DMS153 treated with DMSO at 0.1 percent for 48 hours (cell line): Measurements from ENCODE around the gene TYSND1.
"Not testable (repeated sequence)": the region's sequence is repeated elsewhere in the genome, so short reads cannot be mapped to it uniquely, and the experiment has no call there.

Experiments used
- DNase-seq: peaks from one replicate; lab custom pipeline; 2025; ENCODE audit not compliant: unreplicated experiment; lab: John Stamatoyannopoulos, UW

TYSND1 gene

GRCh38 chr10:70135046-70135445 is 11.5 kb downstream of the TYSND1 start:
- DNase-seq = no peak

- DNase-seq = peak; percentile 37
Measured at GRCh38 chr10:70132098-70133029, 14.1 kb downstream of the TYSND1 start, which contains the start of gene AIFM2. Gene AIFM2, minus strand, starts transcription at chr10:70132825. Its CDS starts 8,741 bp downstream, at chr10:70124084.

DNA sequence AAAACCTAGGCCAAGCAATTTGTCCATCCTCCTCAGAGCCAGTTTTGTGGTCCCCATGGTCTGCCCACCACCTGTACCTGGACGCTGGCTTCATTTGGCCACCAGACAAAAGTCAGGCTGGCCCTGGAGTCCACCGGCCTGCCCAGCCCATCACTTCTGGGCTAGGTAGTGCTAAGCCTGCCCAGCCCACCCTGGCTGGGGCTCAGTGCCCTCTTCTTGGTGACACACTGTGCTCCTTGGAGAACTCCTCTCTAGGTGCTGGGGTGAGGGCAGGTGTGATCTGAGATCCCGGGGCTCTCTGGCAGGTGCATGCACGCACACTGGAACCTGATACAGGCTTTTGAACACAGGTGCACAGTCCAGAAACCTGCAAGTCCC is 15.0 kb downstream of the TYSND1 start:
- no peak for DNase-seq

- DNase-seq = no peak
Measured at GRCh38 chr10:70130878-70131559, 15.5 kb downstream of the TYSND1 start.

DNA sequence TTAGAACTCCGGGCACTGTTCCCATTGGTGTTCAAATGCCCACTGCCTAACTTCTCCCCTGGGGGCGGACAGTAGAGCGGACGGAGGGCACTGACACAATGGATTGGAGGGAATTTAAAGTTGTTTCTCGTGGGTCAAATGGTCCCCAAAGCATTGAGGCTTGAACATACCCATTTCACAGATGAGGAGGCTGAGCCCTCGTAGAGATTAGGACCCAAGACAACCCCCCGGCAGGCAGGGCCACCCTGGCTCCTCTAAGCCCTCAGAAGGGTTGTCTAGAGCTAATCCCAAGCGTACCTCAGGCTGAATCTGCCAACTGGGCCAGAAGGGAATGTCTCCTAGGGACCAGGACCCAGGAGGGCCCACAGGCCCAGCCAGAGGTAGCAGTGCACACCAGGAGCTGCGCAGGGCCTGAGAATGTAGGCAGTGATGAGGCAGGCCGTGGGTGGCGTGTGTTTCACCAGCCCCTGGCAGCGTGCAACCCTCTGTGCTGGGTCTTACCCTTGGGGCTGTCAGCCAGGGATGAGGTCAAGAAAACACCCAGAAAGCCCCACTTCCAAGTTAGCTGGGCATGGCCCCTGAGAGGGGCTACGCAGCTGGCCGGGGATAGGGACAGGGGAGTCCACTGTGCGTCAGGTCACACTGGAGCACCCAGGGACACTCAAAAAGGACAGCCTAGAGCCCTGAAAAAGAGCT is 19.7 kb downstream of the TYSND1 start:
- no peak for DNase-seq

DNA sequence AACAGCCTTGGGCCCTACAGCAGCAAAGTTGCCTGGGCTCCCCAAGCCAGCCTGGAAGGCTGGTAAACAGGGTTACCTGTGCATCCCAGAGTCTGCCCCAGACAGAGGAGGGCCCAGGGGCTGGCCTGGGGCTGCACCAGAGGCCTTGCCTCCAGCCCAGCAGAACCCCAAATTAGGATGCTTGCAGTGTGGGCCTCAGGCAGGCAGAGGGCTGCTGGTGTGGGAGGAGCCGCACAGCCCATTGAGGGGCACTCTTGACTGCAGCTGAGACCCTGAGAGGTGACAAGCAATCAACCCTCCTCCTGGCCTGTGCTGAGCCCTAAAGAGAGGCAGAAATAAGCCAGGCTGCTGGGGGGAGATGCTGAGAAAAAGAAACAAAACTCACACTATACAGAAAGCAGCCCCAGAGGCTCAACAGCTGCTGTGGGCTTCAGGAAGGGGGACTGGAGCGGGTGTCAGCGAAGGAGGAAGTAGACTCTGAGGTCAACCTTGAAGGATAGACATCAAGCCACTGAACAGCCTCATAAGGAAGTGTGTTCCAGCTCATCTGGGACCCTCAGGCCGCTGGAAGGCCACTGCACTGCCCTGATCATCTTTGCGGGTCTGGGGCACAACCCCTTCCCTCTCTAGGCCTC is 20.5 kb downstream of the TYSND1 start:
- DNase-seq = no peak

GRCh38 chr10:70124918-70125317 is 21.6 kb downstream of the TYSND1 start:
- DNase-seq = no peak

DNA sequence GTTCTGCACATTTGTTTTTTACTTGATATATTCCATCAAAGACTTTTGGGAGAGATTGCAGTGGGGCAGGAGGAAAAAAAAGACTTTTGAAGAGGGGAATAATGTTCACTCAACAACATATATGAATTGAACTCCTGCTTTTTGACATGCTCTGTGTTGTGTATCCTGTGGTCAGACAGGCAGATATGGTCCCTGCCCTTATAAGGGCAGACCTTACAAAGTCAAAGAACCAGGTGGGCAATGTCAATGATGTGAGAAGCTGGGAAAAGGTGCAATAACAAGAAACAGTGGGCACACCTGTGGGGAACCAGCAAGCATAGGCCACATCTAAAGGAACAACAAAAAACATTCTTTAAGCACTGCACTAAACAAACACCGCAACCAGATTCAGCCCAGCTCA is 22.1 kb downstream of the TYSND1 start:
- no peak for DNase-seq

DNA sequence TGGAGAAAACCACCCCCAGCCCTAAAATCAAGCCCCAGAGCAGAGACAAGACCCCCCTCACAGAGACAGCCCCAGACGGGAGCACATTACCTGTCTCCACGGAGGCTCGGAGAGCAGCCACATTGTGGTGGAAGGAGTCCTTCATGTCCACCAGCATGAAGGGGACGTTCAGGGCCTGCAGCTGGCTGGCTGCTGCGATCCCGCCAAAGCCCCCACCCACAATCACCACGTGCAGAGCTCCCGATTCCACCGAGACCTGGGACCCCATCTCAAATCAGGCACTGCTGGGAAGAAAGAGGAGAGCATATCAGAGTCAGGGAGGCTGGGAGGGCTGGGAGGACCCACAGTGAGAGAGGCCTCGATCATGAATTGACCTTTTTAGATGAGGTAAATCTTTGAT is 22.7 kb downstream of the TYSND1 start:
- DNase-seq = no peak

DNA sequence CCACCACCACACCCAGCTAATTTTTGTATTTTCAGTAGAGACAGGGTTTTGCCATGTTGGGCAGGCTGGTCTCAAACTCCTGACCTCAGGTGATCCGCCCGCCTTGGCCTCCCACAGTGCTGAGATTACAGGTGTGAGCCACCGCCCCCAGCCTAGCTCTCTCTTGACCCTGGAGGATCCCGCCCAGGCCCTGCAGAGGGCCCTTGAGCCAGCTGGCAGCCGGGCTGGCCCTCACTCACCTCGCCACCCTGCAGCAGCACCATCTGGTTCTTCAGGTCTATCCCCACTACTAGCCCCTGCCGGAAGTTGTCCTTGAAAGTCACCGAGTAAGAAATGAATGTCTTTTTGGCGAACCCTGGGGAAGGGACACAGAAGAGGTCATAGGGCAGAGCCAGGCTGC is 23.3 kb downstream of the TYSND1 start:
- not testable (repeated sequence) for DNase-seq

DNA sequence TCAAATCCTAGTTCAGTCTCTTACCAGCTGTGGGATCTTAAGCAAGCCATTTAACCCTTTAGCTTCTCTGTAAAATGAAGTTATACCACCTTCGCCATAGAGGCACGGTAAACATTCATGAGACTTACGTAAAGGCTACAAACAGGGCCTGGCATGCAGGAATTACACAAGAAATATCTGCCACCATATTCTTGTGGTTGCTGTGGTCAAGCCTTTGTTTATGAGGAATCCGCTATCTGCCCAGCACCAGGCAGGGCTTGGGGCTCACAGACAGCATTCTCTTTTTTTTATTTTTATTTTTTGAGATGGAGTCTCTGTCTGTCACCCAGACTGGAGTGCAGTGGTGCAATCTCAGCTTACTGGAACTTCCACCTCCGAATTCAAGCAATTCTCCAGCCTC is 23.8 kb downstream of the TYSND1 start:
- no peak for DNase-seq

GRCh38 chr10:70121281-70121949 is 25.1 kb downstream of the TYSND1 start:
- no peak for DNase-seq

DNA sequence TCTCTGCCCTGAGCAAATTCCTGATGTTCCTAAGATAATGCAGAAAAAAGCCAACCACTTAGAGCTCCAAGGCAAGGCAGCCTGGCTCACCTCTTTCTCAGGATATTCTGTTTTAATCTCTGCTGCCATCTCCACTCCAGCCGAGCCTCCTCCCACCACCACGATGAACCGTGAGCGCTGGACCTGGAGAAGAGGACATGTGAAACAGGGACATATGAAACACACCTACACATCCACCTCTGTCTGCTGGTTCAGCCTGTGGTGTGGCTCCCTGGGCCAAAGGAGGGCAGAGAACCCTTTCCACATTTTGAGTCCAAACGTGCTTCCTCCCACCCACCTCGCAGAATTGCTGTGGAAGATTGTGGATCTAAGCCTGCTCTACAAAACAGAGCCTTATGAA is 26.1 kb downstream of the TYSND1 start:
- DNase-seq = no peak

- no peak for DNase-seq
Measured at GRCh38 chr10:70119623-70120022, 26.9 kb downstream of the TYSND1 start.

DNA sequence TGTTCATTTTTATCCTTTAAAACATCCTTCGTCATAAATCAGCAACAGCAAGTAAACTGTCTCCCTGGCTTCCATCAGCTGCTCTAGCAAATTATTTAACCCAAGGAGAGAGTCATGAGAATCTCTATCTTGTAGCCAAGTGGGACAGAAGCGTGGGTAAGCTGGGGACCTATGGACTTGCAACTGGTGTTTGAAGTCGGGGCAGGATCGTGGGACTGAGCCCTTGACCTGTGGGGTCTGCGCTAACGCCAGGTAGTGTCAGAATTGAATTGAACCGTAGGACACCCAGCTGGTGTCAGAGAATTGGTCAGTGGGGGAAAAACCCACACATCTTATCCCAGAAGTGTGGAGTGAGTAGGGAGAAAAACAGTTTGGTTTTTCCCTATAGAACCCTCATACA is 27.3 kb downstream of the TYSND1 start:
- DNase-seq = no peak

DNA sequence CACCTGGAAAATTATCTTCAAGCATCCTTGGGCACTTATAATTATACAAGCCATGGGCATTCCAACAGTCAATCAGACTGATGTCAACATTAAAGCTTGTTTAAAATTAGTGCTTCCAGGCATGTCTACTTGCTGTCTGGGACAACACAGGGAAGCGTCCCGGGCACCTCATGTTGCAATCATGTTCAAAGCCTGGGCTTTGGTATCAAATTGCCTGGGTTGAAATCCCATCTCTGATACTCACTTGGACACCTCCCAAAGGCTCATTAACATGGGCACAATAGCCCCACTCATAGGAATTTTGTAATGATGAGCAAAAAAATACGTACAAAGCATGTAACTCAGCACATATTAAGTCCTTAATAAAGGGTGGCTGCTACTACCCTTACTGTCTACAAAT is 28.3 kb downstream of the TYSND1 start:
- DNase-seq = no peak

- DNase-seq = no peak
Measured at GRCh38 chr10:70117646-70118045, 28.9 kb downstream of the TYSND1 start.

- peak; percentile 6 for DNase-seq
Measured at GRCh38 chr10:70115948-70116682, 30.4 kb downstream of the TYSND1 start.

DNA sequence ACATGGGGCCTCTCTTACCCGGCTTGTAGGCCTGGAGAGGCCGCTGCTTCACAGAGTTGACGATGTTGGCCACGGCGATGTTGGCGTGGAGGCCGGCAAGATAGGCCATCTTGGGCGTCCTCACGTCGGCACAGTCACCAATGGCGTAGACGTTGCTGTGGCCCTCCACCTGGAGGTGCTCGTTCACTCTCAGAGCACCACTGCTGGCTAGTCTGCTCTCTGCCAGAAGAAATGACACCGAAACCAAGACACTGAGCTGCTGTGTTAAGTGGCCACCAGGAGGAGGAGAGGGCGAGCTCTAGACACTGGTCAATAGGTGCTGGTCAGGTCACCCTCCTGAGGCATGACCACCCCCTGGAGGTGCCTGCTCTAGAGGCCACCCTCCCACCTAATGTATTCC is 31.6 kb downstream of the TYSND1 start:
- no peak for DNase-seq

- DNase-seq = no peak
Measured at GRCh38 chr10:70112071-70112470, 34.4 kb downstream of the TYSND1 start.
